HT1080 (cell line): ENCODE measurements around the gene MBTPS1. TPM values are rescaled to one million over a fixed set of nuclear protein-coding genes. Genes with fewer than 3 reads are reported as not detected.

Experiments
- DNase-seq: peaks from one replicate; pipeline ENCODE4 v3.0.0-alpha.2; 2015; ENCODE audit warnings: low read depth
- polyA plus RNA-seq, 2 experiments: library from polyadenylated mRNA; depleted of rRNA; stranded (reverse); fragments of >200 nt; gene quantifications; 2 replicates each; pipeline ENCODE4 v1.2.3, GENCODE V29; 2015
- total RNA-seq: library from RNA; depleted of rRNA; stranded (reverse); fragments of >200 nt; shearing (Covaris generic); gene quantifications from 2 replicates; pipeline ENCODE4 v1.2.3, GENCODE V29; 2014; rRNA removed

MBTPS1 gene
- 62.4 and 72.8 TPM in 2 replicates for total RNA-seq
- polyA plus RNA-seq (2015; cell fraction: cytosol; rRNA removed) = 74.2 and 85.7 TPM in 2 replicates
- 114 and 117 TPM in 2 replicates for polyA plus RNA-seq (2015; cell fraction: nucleus; rRNA removed)

DNA sequence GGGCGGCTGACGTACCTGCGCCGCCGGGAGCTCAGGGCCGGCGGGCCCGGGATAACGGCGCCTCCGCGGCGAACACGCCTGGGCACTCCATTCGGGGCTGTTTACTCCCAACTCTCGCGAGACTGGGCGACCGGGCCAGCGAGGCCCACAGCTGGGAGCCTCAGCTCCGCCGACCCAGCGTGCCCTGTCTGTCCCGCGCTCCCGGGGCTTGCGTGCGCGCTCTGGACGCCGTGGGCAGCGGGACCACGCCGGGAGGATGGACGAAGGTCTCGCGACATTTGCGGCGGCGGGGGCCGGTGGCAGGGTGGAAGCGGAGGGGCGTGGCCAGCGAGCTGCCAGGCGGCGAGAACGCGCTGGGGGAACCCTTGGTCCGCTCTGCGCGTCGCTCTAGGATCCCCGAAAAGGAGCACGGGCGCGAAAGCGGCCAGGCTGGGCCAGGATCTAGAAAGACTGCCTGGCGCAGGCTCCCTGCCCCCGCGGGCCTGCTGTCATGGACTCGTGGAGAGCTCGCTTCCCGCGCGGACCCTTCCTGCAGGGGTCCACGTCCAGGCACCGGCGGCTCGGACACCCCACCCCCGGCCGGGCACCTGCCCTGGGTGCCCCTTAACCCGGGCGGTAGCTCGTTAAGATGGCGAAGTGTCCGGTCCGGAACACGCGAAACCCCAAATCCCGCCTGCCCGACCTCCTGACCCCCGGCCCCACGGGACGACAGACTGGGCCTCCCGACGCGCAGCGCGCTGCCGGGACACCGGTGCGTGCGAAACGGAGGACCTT, at the start of gene MBTPS1:
TSS of gene MBTPS1 (minus strand) at position 223 of the 774 bp plus-strand sequence. CDS start 15,159 bp downstream, outside the sequence.
- peak; percentile 95 for DNase-seq

DNA sequence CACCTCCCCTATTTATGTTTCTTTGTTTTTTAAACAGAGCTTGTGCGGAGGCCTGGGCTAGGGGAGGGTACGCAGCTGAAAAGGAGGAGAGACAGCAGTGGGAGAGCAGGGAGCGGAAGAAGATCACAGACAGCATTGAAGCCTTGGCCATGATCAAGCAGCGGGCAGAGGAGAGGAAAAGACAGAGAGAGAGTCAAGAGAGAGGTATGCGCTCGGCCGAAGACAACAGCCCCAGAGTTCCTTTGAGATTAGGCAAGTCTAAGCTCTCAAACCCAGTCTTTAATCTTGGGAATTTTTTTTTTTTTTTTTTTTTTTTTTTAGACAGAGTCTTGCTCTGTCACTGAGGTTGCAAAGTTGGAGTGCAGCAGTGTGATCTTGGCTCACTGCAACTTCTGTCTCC, 49.0 kb upstream of the MBTPS1 start:
- DNase-seq = no peak

- DNase-seq = no peak
Observed at GRCh38 chr16:84161801-84162200, 45.1 kb upstream of the MBTPS1 start.

- no peak for DNase-seq
Observed at GRCh38 chr16:84161037-84161436, 44.3 kb upstream of the MBTPS1 start.

DNA sequence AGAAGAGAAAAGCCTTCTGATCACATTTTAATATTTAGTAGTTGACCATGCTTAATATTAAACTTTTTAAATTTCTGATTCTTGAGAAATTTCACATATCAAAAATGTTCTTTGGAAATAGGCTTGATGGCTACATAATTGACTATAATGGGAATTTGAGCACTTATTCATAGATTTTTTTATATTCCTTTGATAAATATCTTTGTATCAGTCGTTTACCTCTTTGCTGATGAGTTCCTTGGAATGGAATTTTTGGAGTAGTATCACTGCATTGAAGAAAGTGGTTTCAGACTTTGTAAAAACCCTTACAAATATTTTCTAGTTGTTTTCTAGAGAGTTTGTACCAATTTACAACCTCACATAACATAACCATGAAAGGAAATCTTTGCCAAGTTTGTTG, 43.1 kb upstream of the MBTPS1 start:
- no peak for DNase-seq

GRCh38 chr16:84159007-84159406, 42.3 kb upstream of the MBTPS1 start:
- no peak for DNase-seq

GRCh38 chr16:84156342-84156784, 39.6 kb upstream of the MBTPS1 start:
- DNase-seq = peak; percentile 61

DNA sequence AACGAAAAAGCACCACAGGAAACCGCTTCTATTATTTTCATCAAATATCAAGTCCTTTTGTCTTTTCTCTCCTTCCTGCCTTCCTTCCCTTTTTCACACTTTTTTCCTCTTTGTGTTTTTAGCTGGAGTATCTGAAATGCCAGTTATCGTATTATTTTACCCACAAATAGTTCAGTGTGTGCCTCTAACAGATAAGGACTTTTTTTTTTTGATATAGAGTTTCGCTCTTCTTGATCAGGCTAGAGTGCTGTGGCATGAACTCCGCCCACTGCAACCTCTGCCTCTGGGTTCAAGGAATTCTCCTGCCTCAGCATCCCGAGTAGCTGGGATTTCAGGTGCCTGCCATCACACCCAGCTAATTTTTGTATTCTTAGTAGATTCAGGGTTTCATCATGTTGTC, 39.0 kb upstream of the MBTPS1 start:
- no peak for DNase-seq

GRCh38 chr16:84155226-84155625, 38.5 kb upstream of the MBTPS1 start:
- no peak for DNase-seq

GRCh38 chr16:84153660-84154214, 37.0 kb upstream of the MBTPS1 start:
- DNase-seq = no peak

- DNase-seq = no peak
Observed at GRCh38 chr16:84150926-84151325, 34.2 kb upstream of the MBTPS1 start.

DNA sequence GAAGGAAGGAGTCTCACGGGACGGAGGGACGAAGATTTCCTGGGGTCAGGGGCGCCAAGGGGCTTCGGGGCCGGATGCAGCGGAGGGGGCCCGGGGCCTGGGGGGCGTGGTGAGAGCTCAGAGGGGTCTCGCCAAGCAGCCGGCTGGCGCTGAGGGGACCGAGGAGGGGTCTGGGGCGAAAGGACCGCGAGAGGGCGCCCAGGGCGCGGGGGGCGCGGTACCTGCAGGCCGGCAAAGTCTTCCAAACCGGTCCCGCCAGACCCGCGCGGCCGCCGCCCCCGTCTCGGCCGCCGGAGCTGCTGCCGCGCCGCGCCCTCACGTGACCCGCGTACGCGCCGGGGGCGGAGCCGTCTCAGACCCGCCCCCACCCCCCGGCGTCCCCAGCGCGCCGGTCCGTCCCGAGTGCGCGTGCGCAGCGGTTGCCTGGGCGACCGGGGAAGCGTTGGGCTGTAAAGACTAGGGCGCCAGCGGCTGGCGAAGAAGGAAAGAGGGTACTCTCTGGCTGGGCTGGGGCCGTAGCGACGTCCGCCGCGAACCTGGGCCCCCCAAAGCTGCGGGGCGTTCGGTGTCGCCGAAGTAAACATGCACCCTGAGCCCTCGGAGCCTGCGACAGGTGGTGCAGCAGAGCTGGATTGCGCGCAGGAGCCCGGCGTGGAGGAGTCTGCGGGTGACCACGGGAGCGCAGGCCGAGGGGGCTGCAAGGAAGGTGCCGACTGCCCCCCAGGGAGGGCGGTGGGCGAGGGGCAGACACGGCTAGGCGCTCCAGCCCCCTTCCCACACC, 28.3 kb upstream of the MBTPS1 start, which contains the start of the genes DNAAF1 and HSDL1:
TSS of gene DNAAF1 (plus strand) at position 450 of the 781 bp plus-strand sequence. CDS start at position 583, 133 bp downstream.
TSS of gene HSDL1 (minus strand) at position 319 of the 781 bp plus-strand sequence. CDS start 13,856 bp downstream, outside the sequence.
- peak; percentile 76 for DNase-seq

GRCh38 chr16:84144209-84144858, 27.6 kb upstream of the MBTPS1 start:
- peak; percentile 10 for DNase-seq

GRCh38 chr16:84143784-84144199, 27.1 kb upstream of the MBTPS1 start:
- DNase-seq = no peak

- DNase-seq = no peak
Observed at GRCh38 chr16:84143081-84143480, 26.3 kb upstream of the MBTPS1 start.

GRCh38 chr16:84141143-84141670, 24.5 kb upstream of the MBTPS1 start:
- no peak for DNase-seq

- no peak for DNase-seq
Observed at GRCh38 chr16:84139628-84140258, 23.0 kb upstream of the MBTPS1 start.

- DNase-seq = peak; percentile 62
Observed at GRCh38 chr16:84138824-84139627, 22.3 kb upstream of the MBTPS1 start.

DNA sequence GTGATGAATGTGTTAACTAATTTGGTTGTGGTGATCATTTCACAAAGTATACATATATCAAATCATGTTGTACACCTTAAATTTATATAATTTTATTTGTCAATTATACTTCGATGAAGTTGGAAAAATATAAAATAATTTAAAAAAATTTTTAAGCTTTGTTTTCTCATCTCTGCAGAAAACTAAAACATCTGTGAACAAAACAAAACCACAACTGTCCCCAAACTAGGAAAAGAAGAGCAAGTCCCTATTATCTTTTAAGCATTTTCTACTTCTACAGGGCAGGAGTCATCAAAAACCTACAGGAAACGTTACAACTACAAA, 21.7 kb upstream of the MBTPS1 start:
- DNase-seq = no peak
